ENCODE measurements around the gene C1QTNF6.

GRCh38 chr22:37166675-37167066, 21.4 kb downstream of the C1QTNF6 start:
- TF ChIP-seq CTCF (IDR thresholded peaks at IDR 0.05) (peak; percentile 88 to 91 (median 89)), POLR2A (IDR thresholded peaks at IDR 0.05) (no peak)

All from testis (tissue), 2 donors.